HG03442 (cell line): ENCODE measurements around the gene RPL23.
A peak's percentile ranks its signal among the peaks of the same experiment; 100 is the strongest.

Experiments
- ATAC-seq: cut with Tn5 transposase; IDR thresholded peaks from one replicate; pipeline ENCODE4 v1.9.1; 2021; ENCODE audit warnings: mild to moderate bottlenecking, moderate library complexity; ENCODE audit not compliant: unreplicated experiment

The RPL23 gene

DNA sequence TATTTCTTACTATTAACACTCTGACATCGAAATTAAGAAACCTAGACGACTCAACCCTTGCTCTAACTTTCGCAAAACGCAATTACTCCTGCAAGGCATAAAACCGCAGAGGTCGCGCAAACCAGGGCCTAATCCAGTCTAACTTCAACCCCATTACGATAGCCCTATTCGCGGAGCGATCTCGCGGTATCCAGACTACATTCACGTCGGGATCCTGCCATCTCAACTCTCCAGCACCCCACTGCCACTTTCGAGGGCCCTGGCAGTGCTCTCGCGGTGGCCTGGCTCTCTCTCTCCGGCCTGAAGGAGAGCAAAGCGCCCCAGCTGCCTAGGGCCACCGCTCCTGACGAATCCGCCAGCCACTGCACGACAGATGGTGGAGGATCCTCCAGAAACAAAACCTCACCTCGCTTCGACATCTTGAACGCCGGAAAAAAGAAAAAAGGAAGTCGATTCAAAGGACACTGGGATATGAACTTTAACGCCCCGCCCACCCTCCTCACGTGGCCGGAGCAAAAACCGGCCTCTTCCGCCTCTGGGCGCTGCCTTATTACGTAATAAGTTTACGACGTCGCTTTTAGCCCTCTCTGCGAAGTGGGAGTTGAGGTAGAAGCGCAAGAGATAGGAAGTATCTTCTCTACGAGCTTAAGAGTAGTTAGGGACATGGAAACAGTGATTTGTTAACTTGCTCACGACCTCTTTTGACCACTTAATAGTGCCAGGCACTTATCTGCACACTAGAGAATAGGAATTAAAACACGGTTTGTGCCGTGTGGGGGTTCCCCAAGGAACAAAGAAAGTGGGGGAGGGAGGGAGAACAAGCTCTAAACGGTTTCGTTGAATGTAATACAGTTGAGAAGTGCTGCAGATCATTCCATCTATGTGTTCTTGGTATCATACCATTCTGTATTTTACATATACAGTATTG, at the start of gene RPL23:
TSS of gene RPL23 (minus strand) at position 430 of the 928 bp plus-strand sequence. CDS start at position 419, 11 bp downstream.
- peak; percentile 80 for ATAC-seq

DNA sequence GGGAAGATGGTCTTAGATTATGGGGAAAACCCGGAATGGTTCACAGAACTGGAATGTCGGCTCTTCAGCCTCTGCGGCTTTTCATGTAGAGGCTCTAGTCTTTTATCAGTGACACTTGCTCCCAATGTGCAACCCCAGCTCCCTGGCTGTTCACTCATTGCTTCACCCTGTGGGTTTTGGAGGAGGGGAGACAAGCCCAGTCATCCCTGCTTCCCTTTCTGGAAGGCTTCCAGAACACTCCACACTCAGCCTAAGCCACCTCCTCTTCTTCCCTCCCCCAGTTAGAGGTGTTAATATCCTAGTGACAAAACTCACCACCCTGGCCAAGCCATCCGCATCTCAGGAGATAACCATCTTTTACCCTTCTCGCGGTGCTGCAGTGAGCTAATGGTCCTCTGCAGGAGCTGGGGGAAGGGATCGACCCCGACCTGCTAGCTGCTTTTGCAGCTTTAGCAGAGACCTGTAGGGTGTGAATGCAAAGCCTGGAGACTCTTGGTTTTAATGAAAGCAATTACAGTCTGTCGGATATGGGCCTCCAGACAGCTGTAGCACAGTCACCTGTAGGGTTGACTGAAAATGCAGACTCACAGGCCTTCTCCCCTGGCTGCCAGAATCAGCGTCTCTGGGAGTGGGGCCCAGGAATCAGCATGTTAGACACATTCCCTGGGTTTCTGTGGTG, 47.6 kb upstream of the RPL23 start:
- ATAC-seq = no peak

DNA sequence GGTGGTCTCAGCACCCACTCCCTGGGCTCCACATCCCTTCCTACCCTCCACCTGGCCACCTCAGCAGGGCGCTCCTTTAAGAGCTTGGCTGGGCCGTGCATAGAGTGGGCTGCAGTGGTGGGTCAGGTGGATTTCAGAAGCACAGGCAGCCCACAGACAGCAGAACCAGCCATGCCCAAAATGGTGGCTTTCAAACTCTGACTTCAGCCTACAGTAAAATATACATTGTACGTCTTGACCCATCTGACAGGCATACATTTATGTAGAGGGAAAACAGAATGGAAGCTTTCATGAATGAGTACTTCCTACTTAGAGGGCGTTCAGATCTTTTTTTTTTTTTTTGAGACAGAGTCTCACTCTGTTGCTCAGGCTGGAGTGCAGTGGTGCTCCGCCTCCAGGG, 45.9 kb upstream of the RPL23 start:
- no peak for ATAC-seq

DNA sequence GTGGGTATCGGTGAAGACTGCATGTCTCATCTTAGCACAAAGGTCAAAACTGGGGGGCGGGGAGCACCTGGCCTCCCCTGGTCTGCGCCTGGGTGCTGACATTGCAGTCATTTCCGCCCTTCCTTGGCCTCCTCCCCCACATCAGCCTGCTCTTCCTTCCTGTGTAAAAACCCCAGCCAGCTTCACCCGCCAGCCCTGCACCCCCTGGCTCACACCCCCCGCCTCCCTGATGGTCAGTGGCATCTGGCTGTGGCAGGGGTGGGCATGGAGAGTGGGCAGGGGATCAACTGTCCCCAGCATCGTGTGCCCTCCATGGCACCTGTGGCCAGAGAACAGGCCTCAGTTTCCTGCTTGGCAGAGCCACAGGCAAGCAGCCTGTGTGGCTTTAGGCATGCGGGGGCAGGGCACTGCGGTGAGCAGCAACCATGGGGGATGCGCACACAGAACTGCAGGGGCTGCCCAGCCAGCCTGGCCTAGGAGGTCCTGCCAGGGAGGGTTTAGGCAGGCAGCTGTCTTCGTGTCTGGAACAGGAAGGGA, 45.4 kb upstream of the RPL23 start:
- peak; percentile 61 for ATAC-seq

DNA sequence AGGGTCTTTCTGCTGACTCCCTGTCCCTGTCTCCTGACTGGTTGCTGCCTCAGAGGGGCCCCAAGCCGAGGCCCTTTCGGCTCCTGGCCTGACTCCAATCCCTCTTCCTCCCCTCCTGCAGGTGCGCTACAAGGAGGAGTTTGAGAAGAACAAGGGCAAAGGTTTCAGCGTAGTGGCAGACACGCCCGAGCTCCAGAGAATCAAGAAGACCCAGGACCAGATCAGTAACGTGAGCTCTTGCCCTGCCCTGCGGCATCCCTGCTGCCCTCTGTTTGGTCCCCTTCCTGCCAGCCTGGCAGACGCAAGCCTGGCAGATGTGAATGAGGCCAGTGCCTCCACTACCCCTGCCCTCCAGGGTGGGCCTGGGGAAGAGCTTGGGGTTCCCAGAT, 44.8 kb upstream of the RPL23 start:
- peak; percentile 16 for ATAC-seq

DNA sequence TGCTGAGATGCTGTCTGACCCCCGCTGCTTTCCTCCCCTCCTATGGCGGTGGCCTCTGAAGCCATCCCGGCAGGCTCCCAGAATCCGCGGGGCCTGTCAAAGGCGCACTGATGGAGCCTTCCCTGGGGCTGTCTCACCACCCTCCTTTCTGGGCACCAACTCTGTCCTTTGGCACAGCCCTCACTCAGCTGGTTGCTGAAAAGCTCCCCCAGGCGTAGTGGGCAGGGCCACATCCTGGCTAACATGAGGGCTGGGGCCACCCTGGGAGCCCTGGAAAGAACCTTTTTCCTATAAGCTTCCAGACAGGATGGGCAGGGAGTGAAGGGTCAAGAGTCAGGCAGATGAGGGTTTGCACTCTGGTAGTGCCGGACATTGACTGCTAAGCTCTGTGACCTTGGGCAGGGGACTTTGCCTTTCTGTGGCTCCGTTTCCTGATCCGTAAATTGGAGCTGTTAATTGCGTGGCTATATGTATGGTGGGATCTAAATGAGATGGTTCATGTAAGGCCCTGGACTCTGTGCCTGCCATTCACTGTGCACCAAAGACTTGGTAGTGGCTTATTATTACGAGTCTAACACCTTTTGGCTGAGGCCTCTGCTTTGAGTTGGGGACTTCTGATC, 44.3 kb upstream of the RPL23 start:
- no peak for ATAC-seq

DNA sequence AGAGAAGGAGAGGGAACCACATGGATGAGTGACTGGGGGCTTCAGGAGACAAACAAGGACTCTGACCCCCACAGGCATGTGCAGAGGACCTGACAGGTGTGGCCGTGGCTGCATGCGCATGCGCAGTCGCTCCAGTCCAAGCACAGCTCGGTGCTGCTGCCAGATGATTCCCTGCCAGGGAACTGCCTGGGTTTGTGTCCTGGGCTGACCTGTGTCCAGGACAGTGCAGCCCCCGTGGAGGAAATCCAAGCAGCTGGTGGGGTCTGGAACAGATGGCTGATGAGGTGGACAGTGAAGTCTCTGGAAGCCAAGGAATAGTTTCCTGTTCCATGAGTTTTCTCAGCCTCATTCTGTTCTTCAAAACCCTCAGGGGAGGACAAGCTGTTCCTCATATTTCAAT, 43.7 kb upstream of the RPL23 start:
- no peak for ATAC-seq

DNA sequence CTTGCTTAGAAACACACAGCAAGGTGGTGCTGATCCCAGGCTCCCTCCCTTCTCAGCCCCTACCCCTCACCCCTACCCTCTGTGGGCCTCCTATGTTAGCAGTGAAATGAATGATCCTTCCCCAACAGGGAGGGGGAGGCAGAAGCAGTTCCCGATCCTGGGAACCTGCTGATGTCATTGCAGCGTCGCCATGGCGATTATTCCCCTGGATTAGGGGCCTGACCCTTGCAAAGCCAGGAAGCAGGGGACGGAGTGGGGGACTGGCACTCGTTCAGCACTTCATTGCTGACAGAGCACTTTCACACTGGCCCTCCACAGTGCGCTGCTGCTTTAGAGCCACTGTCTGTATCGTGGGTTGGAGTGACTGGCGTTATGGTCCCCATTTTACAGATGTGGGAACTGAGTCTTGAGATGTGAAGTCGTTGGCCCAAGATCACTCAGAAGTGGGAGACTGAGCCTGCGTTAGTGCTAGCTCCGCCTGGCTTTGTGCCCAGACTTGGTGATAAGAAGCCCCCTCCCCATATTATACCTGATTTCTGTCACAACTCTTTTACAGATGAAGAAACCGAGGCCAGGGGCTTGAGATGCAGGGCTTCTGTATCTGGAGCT, 42.9 kb upstream of the RPL23 start:
- no peak for ATAC-seq

DNA sequence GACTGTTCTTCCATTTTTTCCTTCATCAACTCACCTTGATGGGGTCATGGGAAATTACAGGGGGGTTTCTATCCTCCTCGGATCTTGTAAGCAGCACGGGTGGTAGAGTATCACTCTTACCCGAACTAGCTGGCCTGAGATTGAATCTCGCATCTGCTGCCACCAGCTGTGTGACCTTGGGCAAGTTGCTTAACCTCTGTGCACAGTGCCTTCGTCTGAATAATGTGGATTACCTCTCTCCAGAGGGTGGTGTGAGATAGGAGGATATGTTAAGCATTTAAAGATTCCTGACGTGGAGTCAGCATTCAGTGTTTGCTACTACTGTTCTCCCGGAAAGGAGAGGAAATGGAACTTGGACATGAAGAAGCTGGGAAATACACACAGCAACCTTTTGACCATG, 40.8 kb upstream of the RPL23 start:
- no peak for ATAC-seq

DNA sequence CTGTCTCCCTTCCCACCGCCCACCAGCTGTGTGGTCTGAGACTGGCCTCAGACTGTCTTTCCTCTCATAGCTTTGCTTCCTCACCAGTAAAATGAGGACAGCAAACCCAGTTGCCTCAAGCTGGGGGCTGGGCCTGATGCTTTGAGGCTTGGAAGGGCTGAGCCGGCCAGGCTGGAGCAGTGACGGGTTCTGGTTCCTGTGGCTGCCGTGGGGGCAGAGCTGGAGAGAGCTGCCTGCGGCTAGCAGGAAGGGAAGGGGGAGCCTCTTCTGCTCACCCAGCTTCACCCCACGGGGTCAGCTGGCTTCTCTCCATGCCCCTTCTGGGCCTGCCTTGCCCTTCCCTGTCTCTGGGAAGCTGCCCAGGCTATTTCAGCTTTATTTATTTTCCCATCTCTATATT, 40.1 kb upstream of the RPL23 start:
- ATAC-seq = no peak

DNA sequence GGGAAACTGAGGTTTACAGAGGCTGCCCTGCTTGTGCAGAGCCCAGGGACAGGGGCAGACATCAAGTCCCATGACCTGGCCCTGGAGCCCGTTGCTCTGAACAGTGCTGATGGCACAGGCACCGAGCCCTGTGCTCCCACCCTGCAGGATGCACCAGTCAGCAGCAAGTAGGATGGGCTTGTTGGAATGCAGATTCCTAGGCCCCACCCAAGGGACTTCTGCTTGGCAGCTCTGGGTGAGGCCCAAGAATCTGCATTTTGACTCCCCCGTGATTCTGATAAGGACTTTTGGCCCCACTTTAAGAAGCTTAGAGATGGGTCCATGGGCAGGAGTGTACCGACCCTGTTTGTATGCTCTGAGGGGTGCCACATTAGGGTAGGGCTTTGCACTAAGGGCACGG, 39.6 kb upstream of the RPL23 start:
- no peak for ATAC-seq

DNA sequence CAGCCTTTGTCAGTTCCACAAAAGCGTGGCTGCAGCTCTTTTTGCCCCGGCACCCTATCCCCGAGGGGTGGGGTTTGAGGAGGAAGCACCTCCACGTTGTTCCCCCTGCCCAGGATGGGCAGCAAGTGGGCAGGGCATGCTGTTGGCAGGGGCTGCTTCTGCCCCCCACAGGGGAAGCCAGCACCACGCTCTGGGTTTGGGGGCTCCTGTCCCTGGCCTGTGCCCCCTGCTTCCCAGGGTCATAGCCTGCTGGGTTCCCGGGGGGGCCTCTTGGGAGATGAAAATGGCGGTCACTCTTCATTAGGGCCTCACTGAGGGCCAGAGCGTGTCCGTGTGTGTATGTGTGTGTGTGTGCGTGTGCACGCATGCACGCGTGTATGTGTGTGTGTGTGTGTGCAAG, 39.1 kb upstream of the RPL23 start:
- no peak for ATAC-seq

DNA sequence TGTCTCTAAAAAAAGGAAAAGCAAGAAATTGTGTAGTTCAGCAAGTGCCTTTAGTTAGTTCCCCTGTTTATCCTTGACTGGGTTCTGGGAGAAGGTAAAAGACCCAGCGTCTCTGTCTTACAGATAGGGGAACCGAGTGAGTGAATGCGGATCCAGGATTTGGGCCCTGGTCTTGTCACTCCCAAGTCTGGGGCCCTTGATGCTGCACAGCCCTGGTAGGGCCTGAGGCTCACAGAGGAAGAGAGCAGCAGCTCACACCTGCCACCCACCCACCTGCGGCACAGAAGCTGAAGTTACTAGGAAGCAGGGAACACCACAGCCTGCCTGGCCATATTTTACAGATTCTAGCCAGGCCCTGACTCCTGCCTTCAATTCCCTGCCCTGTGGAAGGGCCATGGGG, 38.6 kb upstream of the RPL23 start:
- no peak for ATAC-seq

DNA sequence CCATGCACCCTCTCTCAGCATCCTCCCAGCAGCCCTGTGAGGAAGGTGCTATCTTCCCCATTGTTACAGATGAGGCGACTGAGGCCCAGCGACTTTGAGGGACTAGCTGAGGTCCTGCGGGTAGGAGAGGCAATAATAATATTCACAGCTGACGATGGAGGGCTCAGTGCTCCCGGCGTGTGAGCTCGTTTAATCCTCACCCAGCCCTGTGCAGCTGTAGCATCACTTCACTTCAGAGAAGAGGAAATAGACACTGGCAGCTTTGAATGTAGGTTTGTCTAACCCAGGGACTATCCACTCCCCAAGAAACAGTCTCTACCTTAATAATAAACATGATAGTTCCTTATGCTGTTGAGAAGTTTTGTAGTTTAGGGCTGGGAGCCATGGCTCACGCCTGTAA, 37.9 kb upstream of the RPL23 start:
- no peak for ATAC-seq

DNA sequence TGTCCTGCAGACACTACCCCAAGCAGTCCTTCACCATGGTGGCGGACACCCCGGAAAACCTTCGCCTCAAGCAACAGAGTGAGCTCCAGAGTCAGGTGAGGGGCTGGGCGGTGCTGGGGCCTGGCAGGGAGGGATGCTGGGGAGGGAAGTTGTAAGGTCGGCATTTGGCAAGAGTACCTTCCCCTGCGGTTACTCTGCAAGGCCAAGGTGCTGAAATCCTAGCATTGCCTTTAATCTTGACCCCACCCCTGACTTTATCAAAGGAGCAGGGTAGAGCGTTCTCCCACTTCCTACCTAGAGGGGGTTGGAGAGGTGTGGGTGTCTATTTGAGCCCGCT, 36.9 kb upstream of the RPL23 start:
- no peak for ATAC-seq

DNA sequence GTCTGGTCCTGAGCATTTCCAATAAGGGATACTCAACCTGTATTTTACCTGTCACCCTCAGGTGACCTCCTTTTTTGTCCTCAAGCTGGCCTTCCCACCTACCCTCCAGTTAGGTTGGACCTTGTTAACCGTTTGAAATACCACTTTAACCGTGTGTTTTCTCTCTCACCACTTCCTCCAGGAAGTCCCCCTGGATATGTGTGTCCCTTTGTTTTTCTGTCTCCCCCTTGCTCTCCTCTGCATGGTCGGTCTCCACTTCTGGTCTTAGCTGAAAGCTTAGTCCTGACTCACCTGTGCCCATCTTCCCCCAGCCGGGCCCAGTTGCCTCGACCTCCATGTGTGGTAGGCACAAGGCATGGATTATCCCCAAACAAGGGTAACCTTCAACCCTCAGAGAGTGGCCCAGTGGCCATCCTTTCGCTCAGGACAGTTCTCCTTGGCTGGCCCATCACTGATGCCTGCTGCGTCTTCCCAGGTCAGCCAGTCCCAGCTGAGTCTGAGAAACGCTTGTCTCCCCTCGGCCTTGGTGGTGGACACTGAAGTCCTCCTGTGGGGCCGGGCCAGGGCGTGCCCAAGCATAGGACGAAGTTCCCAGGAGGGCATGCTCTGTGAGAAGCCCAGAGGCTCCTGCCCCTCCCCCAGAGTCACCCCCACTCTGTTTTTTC, 36.4 kb upstream of the RPL23 start:
- ATAC-seq = no peak

DNA sequence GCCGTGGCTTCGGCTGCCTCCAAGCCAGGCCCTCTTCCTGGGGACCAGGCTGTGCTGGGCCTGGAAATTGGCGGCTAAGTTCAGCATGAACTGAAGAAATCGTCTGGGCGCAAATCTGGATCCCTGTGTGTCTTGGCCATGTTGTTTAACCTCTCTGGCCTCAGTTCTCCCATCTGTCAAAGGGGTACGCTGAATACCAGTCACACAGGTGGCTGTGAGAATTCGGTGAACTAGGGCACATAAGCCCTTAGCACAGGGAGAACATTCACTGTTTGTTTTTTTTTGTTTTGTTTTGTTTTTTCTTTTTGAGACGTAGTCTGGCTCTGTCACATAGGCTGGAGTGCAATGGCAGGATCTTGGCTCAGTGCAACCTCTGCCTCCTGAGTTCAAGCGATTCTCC, 35.3 kb upstream of the RPL23 start:
- ATAC-seq = no peak

DNA sequence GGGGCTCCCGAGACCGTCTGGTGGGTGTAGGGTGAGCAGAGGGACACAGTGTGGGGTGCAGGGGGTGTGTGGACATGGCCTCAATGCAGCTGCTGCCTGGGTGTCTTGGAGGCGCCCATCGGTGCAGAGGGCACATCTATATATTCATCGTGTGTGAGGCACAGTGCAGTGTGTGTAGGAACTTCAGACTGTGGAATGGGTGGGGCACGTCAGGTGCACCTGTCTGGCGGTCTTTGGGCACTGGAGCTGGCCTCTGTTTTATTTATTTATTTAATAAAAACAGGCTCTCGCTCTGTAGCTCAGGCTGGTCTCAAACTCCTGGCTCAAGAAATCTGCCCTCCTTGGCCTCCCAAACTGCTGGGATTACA, 33.1 kb upstream of the RPL23 start:
- ATAC-seq = no peak

DNA sequence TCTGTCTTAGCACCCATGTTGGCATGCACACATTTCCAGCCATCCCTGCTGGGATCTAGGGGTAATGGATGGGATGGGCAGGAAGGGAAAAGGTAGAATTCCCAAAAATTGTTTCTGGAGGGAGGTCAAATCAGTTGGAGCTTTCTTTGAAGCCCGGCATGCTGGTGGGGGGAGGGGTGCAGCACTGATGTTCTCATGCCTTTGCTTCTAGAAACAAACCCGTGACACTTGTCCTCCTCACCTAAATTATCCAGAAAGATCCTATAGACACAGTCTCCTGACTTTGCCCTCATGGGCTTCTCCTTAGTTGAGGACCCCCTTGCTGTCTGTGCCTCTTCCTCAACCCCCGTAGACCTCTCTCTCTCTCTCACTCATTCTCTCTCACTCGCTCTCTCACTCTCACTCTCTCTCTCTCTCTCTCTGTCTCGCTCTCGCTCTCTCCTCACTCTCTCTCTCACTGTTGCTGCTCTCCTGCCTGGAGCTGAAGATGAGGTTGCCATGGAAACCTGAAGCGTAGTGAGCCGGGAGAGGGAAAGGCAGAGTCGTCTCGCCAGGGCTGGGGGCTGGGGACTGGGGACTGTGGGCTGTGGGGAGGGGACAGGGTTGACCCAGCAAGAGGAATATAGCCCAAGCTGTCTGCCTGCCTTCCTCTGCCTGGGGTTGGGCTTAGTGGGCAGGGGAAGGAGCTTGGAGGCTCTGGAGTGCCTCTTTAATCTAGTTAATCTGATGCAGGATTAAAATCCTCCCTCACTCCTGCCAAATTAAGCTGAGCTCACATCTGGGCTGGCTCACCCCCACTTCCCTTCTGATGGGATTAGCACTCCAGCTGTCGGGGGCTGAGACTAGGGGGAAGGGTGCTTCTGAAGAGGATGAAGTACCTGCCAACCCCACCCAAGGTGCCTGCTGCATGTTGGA, 32.5 kb upstream of the RPL23 start:
- ATAC-seq = no peak
